GM12872 (cell line): ENCODE measurements around the gene SMIM44.
A peak's percentile ranks its signal among the peaks of the same experiment; 100 is the strongest.

Experiments
- CTCF ChIP-seq: IDR thresholded peaks from 3 replicates; pipeline ENCODE4 v1.5.1; 2011; ENCODE audit warnings: low read depth, mild to moderate bottlenecking, low read length, moderate library complexity; ENCODE audit not compliant: insufficient read depth

Gene SMIM44

GRCh38 chr19:3527238-3527910 is 44.1 kb upstream of the SMIM44 start:
- TF ChIP-seq CTCF = no peak

GRCh38 chr19:3526507-3527237 is 43.4 kb upstream of the SMIM44 start:
- TF ChIP-seq CTCF = 0 out of 3 replicates have a peak, but pooled peaks have one; percentile 8

- TF ChIP-seq CTCF = no peak
These were observed 41.7 kb upstream of the SMIM44 start for GRCh38 chr19:3524904-3525451.

- TF ChIP-seq CTCF = no peak
These were observed 41.0 kb upstream of the SMIM44 start for GRCh38 chr19:3524078-3524842.

GRCh38 chr19:3523361-3524077 is 40.3 kb upstream of the SMIM44 start:
- TF ChIP-seq CTCF = no peak

GRCh38 chr19:3522421-3523360 is 39.5 kb upstream of the SMIM44 start:
- no peak for TF ChIP-seq CTCF
